Skeletal muscle cell (primary cell): ENCODE measurements around the gene KRTAP10-8.
"Not testable (repeated sequence)": the region's sequence is repeated elsewhere in the genome, so short reads cannot be mapped to it uniquely, and the experiment has no call there.

ENCODE experiments used
- DNase-seq: peaks from one replicate; pipeline ENCODE4 v3.0.0-alpha.2; 2010; ENCODE audit warnings: low read depth
- H3K4me3 ChIP-seq: 2 replicates; pipeline ENCODE4 v1.5.1; 2011; ENCODE audit warnings: low read depth, mild to moderate bottlenecking, control low read depth, low read length, moderate library complexity

The KRTAP10-8 gene

DNA sequence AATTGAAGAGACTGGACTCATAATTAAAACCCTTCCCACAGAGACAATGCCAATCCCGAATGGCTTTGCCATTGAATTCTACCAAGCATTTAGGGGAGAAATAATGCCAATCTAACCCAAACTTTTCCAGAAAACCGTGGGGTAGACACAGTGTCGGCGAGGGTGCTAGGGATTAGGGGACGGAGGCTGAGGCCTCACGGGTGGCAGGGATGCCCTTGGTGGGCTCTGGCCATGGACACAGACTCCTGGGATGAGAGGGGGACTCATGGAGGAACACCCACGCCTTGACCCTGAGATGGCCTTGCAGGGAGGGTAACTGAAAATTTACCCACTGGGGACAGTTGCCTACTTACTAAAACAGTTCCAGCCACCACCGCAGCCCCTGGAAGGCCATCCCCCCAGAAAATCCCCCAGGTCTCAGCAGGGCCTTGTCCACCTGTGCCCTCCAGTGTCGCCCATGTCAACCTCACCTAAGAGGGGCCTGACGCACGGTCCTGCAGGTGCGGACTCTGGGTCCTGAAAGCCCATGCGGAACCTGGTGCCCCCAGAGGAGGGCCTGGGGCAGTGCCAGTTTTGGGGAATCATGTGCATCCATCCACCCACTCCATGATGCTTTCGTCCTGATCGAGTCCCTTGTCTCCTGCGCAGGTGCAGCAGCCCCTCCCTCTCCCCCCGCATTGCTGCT is 33.4 kb upstream of the KRTAP10-8 start:
- no peak overlapping the region for H3K4me3 ChIP-seq

DNA sequence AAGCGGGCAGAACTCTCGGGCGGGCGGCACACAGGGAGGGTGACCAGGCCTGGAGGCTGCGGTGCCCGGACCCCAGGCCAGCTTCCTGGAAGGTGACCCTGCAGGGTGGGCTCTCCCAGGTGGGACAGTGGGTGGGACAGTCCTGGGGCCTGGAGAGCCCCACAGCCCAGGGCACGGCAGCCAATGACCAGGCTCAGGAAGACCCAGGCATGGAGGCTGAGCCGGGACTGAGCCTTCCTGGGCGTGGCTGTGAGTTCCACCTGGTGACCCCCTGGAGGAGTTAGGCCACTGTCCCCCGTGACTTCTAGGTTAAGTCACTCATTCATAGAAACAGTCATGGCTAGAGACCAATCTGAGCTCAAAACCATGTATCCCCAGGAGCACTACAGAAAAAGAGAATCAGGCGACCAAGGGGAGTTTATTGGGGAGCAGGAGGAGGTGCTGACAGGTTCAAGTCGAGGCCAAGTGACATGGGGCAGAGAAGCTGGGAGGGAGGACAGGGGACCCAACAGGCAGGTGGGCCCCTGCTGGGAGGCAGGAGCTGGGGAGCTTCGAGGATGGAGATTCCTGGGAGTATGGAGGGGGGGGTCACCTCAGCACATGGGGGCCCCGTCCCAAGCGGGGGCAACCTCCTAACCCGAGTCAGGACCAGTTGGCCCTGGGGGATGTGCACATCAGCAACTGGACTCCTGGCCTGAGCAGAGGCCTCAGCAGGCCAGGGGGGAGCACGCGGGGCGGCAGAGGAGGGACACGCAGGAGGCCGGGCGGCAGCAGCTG is 32.6 kb upstream of the KRTAP10-8 start:
- DNase-seq: no peak
- H3K4me3 ChIP-seq: no peak overlapping the region

More for the DNA sequence above, 33.4 kb upstream of the KRTAP10-8 start:
- no peak for DNase-seq

DNA sequence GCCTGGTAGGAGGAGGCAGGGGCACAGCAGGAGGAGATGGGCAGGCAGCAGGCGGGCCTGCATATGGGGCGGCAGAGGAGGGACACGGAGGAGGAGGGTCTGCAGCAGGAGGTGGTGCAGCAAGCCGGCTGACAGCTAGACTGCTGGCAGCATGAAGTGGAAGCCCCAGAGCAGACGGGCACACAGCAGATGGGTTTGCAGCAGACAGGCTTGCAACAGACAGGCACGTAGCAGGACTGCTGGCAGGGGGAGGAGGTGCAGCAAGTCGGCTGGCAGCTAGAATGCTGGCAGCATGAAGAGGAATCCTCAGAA is 32.1 kb upstream of the KRTAP10-8 start:
- no peak for DNase-seq

DNA sequence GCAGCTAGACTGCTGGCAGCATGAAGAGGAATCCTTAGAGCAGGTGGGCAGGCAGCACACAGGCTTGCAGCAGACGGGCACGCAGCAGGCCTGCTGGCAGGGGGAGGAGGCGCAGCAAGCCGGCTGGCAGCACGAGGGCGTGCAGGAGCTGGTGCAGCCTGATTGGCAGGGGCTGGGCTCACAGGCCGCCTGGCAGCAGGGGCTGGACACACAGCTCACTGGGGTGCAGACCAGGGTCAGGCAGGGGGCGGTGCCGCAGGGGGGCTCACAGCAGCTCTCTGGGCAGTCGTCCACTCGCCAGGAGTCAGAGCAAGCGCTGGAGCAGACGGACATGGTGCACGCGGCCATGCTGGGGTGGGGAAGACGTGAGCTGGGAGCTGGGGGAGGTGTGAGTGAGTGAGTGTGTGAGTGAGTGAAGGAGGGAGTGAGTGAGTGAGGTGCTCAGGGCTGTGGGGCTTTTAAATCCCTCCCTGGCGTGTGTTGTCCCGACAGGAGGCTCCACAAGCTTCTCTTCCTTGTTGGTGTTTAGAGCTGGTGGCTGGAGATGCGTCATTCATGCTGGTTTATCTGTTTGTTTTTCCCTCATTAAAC is 31.6 kb upstream of the KRTAP10-8 start, which contains the start of gene KRTAP10-5:
Gene KRTAP10-5 (minus strand): TSS at position 374 of the 591 bp plus-strand sequence. CDS start 26 bp downstream, at position 348.
- not testable (repeated sequence) for DNase-seq

More for the DNA sequence above, 32.1 kb upstream of the KRTAP10-8 start:
- H3K4me3 ChIP-seq: no peak overlapping the region

DNA sequence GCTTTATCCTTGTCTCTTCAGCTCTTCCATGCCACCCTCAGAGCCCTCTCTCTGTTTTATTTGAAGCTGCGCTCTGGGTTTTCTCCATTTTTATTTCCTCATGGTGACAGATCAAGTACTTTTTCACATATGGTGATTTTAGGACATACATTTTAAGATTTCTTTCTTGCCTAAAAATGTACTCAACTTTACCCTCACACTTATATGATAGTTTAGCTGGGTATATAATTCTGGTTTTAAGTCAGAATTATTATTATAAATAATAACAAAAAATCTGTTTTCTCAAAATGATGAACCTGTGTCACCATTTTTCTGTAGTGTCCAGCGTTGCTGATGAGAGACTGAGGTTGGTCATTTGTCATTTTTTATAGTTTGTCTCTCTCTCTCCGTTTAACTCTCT is 30.7 kb upstream of the KRTAP10-8 start:
- H3K4me3 ChIP-seq: no peak overlapping the region
- no peak for DNase-seq

More for the DNA sequence above, 31.6 kb upstream of the KRTAP10-8 start, which contains the start of gene KRTAP10-5:
- not testable (repeated sequence) for H3K4me3 ChIP-seq

DNA sequence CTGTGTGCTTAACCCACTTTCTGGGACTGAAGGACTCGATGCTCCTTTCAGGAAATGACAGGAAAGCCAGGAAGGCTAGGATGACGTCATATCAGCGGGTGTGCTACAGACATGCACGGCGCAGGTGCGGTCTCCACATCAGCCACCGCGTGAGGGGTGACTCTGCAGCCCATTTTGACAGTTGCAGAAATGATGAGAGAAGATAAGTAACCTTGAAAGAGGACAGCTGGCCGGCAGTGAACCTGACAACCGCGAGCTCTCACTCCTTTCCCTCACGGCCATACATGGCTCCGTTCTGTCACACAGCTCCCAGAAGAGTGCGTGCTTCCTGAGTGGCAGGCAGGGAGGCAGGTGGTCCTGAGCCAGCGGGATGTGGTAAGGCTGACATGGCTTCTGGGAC is 29.8 kb upstream of the KRTAP10-8 start:
- DNase-seq: no peak
- no peak overlapping the region for H3K4me3 ChIP-seq

DNA sequence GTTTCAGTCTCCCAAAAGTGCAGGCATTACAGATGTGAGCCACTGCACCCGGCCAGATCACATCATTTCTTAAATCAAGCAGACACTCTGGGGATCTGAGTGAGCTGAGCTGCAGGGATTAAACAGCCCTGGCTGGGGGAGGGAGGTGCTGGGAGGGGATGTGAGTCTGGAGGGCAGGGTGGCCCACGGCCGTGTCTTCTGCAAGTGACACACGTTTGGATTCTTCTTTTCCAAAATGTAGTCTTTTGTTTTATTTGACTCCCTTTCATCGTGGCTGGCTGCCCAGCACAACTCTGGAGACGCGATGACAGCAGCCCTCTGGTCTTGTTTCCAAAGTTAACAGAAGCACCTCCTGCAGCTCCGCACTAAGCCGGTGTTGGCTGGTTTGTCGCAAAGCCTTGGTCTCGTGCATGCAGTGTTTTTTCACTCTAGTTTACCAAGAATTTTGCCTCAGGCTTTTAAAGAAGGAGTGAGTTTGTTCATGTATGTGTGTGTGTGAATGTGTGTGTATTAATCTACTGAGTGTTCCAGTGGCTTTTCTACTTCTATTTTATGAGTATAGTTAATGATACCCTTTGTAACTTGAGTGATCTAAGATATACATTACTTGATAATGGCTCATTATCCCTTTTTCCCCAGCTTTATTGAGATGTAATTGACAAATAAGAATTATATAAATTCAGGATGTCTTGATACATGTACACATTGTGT is 28.6 kb upstream of the KRTAP10-8 start:
- no peak overlapping the region for H3K4me3 ChIP-seq
- no peak for DNase-seq

DNA sequence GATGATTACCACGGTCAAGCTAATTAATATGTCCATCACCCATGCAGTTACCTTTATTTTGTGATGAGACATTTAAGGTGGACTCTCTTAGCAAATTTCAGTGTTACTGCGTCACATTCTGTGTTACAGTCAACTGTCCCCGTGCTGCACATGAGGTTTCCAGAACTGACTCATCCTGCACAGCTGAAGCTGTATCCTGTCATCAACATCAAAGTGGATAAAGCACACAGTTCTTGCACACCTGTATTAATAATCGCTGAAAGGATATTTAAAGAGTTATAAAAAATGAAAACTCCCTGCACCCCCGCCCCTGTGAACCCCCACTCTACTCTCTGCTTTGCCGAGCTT is 28.1 kb upstream of the KRTAP10-8 start:
- no peak overlapping the region for H3K4me3 ChIP-seq
- no peak for DNase-seq

DNA sequence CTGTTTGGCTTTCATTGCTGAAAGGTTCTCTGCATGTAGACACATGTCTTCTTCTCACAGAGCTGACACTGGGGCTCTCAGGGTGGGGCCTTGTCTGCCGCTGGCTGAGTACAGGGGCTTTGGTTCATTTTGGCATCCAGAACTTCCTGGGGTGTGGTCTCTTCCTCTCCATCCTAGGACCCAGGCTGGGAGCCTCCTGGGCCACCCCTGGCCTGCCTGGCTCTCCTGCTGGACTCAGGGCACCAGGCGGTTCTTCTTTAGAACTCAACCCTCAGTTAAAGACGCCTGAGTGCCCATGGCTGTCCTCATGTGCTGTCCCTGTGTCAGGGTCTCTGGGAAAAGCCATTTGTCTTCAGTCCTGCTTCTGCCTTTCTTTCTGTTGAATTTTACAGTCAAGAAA is 26.0 kb upstream of the KRTAP10-8 start:
- DNase-seq: no peak
- no peak overlapping the region for H3K4me3 ChIP-seq

DNA sequence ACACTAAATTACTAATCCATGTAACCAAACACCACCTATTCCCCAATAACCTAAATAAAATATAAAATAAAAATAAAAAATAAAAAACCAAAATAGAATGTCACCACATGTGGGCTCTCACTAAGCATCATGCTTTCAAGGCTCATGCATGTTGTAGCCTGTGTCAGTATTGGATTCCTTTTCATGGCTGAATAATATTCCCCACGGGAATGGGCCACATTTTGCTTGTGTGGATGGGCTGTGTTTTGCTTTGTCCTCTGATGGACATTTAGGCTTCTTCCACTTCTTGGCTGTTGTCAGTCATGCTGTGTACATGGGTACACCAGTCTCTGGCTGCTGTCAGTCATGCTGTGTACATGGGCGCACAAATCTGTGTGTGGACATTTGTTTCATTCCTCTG is 22.8 kb upstream of the KRTAP10-8 start:
- H3K4me3 ChIP-seq: no peak overlapping the region
- no peak for DNase-seq

DNA sequence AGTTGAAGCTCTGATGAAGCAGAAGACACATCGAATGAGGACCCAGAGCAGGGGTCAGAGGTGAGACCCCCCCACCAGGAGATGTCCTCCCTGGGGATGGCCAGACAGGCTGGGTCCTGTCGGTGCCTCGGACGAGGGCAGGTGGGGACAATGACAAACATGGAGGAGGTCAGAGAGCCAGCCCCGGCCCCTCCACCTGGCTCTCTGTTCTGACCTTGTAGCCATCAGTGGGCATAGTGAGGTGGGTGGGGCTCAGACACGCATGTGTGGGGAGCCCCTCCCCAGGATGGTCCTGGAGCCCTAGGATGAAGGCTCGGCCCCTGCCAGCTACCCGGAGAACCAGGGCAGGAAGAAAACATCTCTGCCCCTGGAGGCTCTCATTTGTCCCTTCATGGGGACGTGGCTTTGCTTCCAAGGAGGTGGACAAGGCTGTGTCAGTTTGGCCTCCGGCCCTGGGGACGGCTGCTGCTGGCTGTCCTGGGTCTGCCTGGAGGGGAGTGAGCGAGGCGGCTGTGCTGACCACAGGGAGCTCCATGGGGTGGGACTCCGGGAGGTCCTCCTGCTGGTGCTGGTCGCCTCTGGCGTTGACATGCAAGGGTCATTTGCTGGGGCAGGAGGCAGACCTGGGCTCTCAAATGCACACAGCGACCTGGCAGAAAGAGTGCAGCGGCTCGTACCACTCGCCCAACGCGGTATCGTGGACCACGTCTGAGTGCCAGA is 22.1 kb upstream of the KRTAP10-8 start:
- no peak for DNase-seq
- H3K4me3 ChIP-seq: no peak overlapping the region

DNA sequence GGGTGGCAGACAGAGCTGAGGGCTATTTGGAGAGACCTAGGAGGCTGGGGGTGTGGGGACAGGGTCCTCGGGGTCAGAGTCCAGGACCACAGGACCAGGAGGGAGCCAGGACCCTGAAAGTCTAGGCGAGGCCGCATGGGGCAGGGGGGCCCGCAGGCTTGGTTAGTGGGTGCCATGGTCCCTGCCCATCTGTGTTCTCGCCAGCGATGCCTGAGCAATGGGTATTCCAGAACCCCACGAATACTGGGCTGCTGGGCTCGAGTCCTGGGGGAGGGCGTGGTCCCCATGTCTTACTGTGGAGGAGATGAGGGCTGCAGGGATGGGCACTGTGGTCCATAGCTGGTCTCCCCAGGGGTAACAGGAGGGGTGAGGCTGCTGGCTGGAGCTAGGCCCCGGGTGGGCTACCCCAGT is 21.6 kb upstream of the KRTAP10-8 start:
- no peak overlapping the region for H3K4me3 ChIP-seq
- DNase-seq: no peak

DNA sequence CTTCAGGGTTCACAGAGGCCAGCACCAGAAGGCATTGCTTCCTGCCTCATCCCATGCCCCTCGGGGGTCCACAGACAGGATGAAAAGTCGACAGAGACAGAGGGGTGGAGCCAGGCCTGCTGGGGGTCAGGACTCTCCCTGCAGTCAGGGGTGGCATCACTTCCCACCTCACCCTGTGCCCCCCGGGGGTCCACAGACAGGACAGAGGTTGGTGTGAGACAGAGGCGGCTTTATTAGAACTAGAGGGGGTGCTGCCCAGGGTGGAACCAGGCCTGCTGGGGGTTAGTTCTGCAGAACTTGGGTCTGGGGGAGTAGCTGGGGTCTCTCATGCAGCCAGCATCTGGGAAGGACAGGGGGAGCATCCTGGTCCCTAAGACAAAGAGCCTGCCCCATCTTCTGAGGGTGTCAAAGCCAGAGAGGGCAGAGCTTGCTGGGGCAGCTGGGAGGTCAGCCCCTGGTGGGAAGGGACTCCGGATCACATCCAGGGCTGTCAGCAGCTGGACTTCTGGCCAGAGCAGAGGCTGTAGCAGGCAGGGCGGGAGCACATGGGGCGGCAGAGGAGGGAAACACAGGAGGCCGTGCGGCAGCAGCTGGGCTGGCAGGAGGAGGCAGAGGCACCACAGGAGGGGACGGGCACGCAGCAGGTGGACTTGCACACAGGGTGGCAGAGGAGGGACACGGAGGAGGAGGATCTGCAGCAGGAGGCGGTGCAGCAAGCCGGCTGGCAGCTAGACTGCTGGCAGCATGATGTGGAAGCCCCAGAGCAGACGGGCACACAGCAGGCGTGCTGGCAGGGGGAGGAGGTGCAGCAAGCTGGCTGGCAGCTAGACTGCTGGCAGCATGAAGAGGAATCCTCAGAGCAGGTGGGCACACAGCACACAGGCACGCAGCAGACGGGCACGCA is 20.7 kb upstream of the KRTAP10-8 start:
- DNase-seq, H3K4me3 ChIP-seq: not testable (repeated sequence)

DNA sequence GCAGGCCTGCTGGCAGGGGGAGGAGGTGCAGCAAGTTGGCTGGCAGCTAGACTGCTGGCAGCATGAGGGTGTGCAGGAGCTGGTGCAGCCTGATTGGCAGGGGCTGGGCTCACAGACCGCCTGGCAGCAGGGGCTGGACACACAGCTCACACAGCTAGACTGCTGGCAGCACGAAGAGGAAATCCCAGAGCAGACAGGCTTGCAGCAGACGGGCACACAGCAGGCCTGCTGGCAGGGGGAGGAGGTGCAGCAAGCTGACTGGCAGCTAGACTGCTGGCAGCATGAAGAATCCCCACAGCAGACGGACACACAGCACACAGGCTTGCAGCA is 20.1 kb upstream of the KRTAP10-8 start:
- not testable (repeated sequence) for DNase-seq, H3K4me3 ChIP-seq

DNA sequence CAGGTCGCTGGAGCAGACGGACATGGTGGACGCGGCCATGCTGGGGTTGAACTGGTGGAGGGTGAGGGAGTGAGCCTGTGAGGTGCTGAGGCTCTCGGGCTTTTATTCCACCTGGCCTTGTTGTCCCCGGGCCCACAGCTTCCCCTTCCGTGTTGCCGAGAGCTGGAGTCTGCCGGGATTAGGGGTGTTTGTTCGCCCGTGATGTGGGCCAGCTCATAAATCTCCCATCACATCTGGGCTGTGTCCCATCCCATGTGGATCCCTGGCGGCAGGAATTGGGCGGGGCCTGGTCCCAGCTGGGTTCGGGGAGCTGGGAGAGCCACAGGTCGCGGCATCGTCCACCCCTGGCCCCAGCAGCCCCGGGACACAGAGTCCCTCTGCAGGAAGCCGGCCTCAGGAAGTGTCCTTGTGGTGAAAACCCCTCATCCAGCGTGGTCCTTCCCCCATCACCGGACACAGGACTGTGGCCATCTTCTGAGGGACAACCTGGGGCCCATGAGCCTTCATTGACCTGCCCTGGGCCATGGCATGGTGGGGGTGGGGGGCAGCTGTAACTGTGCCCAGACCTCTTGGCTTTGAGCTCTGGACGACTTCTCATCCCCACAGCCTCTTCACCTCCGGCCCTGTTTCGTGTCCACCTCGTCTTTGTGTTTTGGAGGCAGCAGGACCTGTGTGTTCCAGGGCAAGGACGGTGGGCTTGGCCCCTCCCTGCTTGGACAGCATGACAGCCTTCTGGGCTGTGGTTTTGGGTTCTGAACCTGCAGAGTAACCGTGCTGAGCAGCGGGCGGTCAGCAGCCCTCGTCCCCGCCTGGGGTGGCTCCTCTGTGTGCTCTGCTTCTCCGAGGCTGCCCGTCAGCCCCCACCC is 19.2 kb upstream of the KRTAP10-8 start, which contains the start of gene KRTAP10-6:
Gene KRTAP10-6 (minus strand): TSS at position 60 of the 866 bp plus-strand sequence. CDS start 21 bp downstream, at position 39.
- H3K4me3 ChIP-seq: no peak within 1 kb of the TSS
- DNase-seq: no peak

DNA sequence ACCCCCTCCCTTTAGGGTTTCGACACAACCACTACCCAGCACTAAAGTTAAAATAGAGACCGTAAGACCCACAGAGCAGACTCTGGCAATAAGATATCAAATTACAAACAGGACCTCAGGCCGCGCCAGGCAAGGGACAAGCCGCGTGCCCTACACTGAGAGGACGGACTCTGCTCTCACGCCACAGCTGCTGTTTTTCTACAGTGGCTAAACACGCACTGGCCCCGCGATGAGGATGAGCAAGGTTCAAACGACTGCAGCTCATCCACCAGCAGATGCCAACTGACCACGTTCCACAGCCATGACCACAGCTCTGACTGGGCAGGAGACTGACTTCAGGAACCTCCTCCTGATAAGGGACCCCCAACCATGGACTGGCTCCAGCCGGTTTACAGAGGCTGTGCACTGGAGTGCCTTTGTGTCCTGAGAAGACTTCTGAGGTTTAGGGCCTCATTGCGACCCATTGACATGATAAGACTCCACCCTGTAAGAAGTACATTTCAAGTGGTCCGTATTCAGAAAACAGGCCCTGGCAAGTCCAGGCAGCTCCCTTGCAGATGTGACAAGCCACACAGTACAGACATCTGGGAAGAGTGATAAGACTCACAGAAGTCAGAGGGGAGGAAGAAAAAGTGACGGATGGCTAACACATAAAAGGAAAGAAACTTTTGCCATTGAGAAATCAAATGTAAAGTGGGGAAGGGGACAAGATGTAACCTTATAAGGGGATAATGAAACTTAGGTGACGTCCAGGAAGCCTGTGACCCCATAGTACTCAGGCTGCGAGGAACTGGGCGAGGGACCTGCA is 18.1 kb upstream of the KRTAP10-8 start:
- no peak for DNase-seq
- no peak overlapping the region for H3K4me3 ChIP-seq

DNA sequence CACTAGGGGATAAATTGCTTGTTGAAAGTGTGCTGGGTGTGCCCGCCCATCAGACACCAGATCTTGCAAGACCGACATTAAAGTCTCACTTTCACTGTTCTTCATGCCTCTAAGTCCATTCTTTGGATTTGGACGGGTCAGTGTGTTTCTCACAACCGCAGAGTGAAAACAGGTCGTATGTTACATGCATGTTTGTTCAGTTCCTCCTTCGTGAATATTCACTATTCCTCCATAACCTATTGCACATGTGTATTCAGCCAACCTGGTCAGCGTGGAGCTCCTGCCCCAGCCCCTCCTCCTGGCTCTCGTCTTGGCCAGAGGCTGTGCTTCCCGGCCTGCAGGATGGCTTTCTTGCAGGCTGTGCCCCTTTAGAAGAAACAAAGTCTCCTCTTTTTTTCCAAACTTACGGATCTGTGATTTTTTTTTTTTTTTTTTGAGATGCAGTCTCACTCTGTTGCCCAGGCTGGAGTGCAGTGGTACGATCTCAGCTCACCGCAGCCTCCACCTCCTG is 17.4 kb upstream of the KRTAP10-8 start:
- H3K4me3 ChIP-seq: no peak overlapping the region

More for the DNA sequence above, 17.4 kb upstream of the KRTAP10-8 start:
- no peak for DNase-seq
